Stimulated activated CD4-positive, alpha-beta T cell treated with anti-CD3 and anti-CD28 coated beads, TNF-alpha, amount 100 ng/mL, for 24 hours (primary cell): ENCODE data around the gene PSMB8.
"Not testable (repeated sequence)": the region's sequence is repeated elsewhere in the genome, so short reads cannot be mapped to it uniquely, and the experiment has no call there.

Experiments used
- DNase-seq, 3 experiments: peaks; one replicate each; pipeline ENCODE4 v3.0.0-alpha.2; 2020; ENCODE audit warnings: low read depth in 3 of 3

The PSMB8 gene

GRCh38 chr6:32838114-32838958, 5.5 kb downstream of the PSMB8 start, which contains the start of gene TAP2:
TSS of gene TAP2 (minus strand) at chr6:32838739. CDS start at chr6:32838233, 506 bp downstream.
- peak; percentile 95 to 97 (median 96) for DNase-seq

- DNase-seq = no peak
Observed at GRCh38 chr6:32837651-32838113, 6.2 kb downstream of the PSMB8 start.

- DNase-seq = no peak
Observed at GRCh38 chr6:32836873-32837272, 7.0 kb downstream of the PSMB8 start.

GRCh38 chr6:32835167-32835893, 8.5 kb downstream of the PSMB8 start:
- DNase-seq = no peak

- no peak for DNase-seq
Observed at GRCh38 chr6:32833664-32834063, 10.2 kb downstream of the PSMB8 start.

GRCh38 chr6:32832535-32832934, 11.3 kb downstream of the PSMB8 start:
- no peak for DNase-seq

GRCh38 chr6:32830936-32831335, 12.9 kb downstream of the PSMB8 start:
- DNase-seq = no peak

- DNase-seq = no peak
Observed at GRCh38 chr6:32830017-32830416, 13.8 kb downstream of the PSMB8 start.

- no peak for DNase-seq
Observed at GRCh38 chr6:32829495-32829894, 14.4 kb downstream of the PSMB8 start.

- no peak for DNase-seq
Observed at GRCh38 chr6:32827025-32827424, 16.8 kb downstream of the PSMB8 start.

GRCh38 chr6:32825966-32826365, 17.9 kb downstream of the PSMB8 start:
- no peak for DNase-seq

GRCh38 chr6:32819729-32820128, 24.1 kb downstream of the PSMB8 start:
- DNase-seq = no peak

- DNase-seq = no peak
Observed at GRCh38 chr6:32818867-32819266, 25.0 kb downstream of the PSMB8 start.

GRCh38 chr6:32816746-32817204, 27.1 kb downstream of the PSMB8 start, which contains the start of gene HLA-DOB:
TSS of gene HLA-DOB (minus strand) at chr6:32817002. CDS start at chr6:32816951, 51 bp downstream.
- DNase-seq = no peak

GRCh38 chr6:32815996-32816395, 27.9 kb downstream of the PSMB8 start:
- DNase-seq = no peak

GRCh38 chr6:32815115-32815514, 28.7 kb downstream of the PSMB8 start:
- DNase-seq = no peak

GRCh38 chr6:32814145-32814544, 29.7 kb downstream of the PSMB8 start:
- no peak for DNase-seq

- DNase-seq = no peak
Observed at GRCh38 chr6:32809171-32809570, 34.7 kb downstream of the PSMB8 start.

GRCh38 chr6:32807020-32807580, 36.7 kb downstream of the PSMB8 start:
- DNase-seq = no peak

- DNase-seq = not testable (repeated sequence)
Observed at GRCh38 chr6:32805404-32805803, 38.4 kb downstream of the PSMB8 start.

GRCh38 chr6:32803416-32803815, 40.4 kb downstream of the PSMB8 start:
- DNase-seq = no peak

GRCh38 chr6:32799740-32800139, 44.1 kb downstream of the PSMB8 start:
- DNase-seq = no peak
